Measurements from ENCODE around the gene P2RY1. TPM values are rescaled to one million over a fixed set of nuclear protein-coding genes. Genes with fewer than 3 reads are reported as not detected.

The P2RY1 gene
- total RNA-seq, 4 donors from 2014 or later, result 24.7 to 35.7 (median 30.3) TPM

DNA sequence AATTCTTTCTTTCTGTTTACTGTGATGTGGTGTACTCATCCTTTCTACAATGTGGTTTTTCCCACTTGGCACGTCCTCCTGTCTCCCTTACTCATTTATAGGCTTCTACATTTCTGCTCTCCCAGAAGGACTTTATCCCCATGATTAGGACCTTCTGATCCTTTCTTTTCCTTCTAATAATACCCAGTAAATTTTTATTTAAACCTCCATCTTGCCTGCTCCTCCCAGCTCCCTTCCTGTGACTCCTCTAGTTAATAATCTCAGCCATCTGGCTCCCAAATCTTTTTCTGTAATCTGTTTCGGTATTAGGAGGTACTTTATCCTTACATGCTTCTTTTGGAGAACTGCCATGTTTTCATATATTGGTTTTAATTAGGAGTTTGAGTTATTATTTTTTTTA is 11.2 kb upstream of the P2RY1 start:
- Histone ChIP-seq H3K27me3 (no peaks in the 10 kb centered on the region), H3K36me3 (no peaks in the 10 kb centered on the region), H3K27ac (no peak overlapping the region), H3K4me1 (peaks cover 0 to 11% (median 4%) of the 10 kb centered on the region in 3 donors), H3K9me3 (no peaks in the 10 kb centered on the region), H3K4me3 (no peak overlapping the region)
- intact Hi-C loops (cut with DNase I), result no loop called here
- DNase-seq, result no peak
- TF ChIP-seq POLR2A (IDR thresholded peaks at IDR 0.05) (no peak), CTCF (IDR thresholded peaks at IDR 0.05) (no peak)
- WGBS, 2 donors, result 67 to 71% methylated on average over 2 of the region's 2 CpGs

DNA sequence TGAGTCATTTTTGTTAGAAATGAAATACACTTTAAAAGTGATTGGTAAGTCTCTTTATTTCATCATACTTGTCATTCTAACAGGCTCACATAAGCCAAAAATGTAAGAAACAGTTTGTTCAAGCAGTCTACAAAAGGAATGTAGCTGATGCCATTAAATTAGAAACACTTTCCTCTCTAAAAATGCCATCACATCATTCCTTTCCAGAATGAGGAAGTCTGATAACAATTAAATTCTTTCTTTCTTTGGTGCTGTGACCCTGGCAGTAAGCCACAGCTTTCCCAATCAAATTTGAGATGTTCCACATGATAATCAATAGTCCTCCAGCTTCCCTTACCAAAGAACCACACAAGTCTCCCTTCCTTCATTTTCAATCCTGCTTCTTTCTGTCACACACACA is 9.4 kb upstream of the P2RY1 start:
- Histone ChIP-seq H3K9me3 (no peaks in the 10 kb centered on the region), H3K4me3 (no peak overlapping the region), H3K27me3 (no peaks in the 10 kb centered on the region), H3K36me3 (no peaks in the 10 kb centered on the region), H3K4me1 (peaks cover 0 to 19% (median 4%) of the 10 kb centered on the region in 3 donors), H3K27ac (no peak overlapping the region)
- TF ChIP-seq CTCF (IDR thresholded peaks at IDR 0.05) (no peak), POLR2A (IDR thresholded peaks at IDR 0.05) (no peak)
- no peak for DNase-seq
- intact Hi-C loops (cut with DNase I), result no loop called here

DNA sequence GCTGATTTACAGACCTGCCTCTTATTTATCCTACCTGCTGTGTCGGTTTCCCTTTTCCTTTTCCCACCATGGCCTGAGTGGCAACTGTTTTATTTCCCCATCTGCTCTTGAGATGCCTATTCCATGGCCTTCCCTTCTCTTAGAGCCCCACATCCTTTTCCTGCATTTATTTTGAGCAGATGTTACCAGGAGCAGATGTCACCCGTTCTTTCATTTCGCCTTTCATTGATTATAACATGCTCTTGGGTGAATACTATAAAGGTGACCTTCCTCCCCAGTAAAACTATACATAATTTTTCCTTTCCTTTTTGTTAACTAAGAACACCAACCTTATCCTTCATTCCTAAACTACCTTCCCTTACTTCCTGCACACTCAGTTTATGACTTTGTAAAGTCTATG is 8.5 kb upstream of the P2RY1 start:
- Histone ChIP-seq H3K4me3 (no peak overlapping the region), H3K9me3 (no peaks in the 10 kb centered on the region), H3K4me1 (peaks cover 0 to 22% (median 4%) of the 10 kb centered on the region in 3 donors), H3K27me3 (no peaks in the 10 kb centered on the region), H3K36me3 (no peaks in the 10 kb centered on the region), H3K27ac (no peak overlapping the region)
- intact Hi-C loops (cut with DNase I), result no loop called here
- 93 to 95% methylated on average over 3 of the region's 3 CpGs for WGBS, 2 donors
- no peak for TF ChIP-seq POLR2A (IDR thresholded peaks at IDR 0.05)
- TF ChIP-seq CTCF (IDR thresholded peaks at IDR 0.05), result no peak
- DNase-seq, result no peak

DNA sequence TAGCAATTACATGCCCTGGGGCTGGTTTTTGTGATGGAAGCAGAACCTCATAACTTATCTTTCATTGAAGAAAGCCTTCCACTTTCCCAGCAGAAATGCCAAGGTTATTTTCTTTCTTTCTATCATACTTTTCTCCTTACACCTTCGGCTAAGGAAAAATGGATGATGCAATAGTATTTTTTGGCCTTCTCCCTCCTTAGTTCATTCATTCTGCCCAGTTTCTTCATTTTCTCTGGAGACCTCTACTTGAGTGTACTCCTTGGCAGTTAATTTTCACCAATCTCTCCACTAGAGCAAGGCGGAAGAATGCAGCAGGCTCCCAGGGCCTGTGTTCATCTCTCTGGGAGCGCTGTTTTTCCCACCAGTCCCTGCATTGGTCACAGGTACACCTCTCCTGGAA is 7.6 kb upstream of the P2RY1 start:
- H3K27me3 ChIP-seq, result no peaks in the 10 kb centered on the region

More for the DNA sequence above, 7.6 kb upstream of the P2RY1 start:
- no peak for DNase-seq
- H3K9me3 ChIP-seq, result no peaks in the 10 kb centered on the region
- 96 to 100% methylated on average over 3 of the region's 3 CpGs for WGBS, 2 donors
- H3K27ac ChIP-seq, result no peak overlapping the region
- intact Hi-C loops (cut with DNase I), result no loop called here
- no peak overlapping the region for H3K4me3 ChIP-seq
- peaks cover 0 to 22% (median 4%) of the 10 kb centered on the region in 3 donors for H3K4me1 ChIP-seq
- no peak for TF ChIP-seq CTCF (IDR thresholded peaks at IDR 0.05)
- no peak for TF ChIP-seq POLR2A (IDR thresholded peaks at IDR 0.05)
- H3K36me3 ChIP-seq, result no peaks in the 10 kb centered on the region

Data from esophagus squamous epithelium (tissue), 5 donors.